G401.6 (cell line): ENCODE results near the gene PIK3CG.
"Not testable (repeated sequence)": the region's sequence is repeated elsewhere in the genome, so short reads cannot be mapped to it uniquely, and the experiment has no call there.

Experiments
- FAIRE-seq: peaks from 2 replicates; lab custom pipeline; 2012; peaks lifted over from hg19 to GRCh38; lab: Jason Lieb, UNC

PIK3CG gene

DNA sequence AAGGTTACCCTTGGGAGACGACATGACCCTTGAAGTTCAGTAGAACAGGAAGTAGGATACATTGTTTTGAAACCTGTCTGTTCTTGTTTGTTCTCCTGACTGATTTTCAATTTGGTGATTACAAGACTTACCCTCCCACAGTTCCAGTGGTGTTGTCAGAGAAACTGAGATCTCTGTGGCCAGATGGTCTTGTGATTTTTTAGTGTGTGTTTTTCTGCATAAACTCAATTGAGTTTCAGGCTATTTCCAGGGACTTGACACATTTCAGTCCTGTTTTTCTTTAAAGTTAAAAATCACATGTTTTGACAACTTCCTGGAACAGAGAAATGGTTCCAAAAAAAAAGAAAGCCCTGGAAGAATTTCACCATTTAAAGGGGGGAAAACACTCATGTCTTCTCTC is 22.3 kb downstream of the PIK3CG start:
- FAIRE-seq: no peak

DNA sequence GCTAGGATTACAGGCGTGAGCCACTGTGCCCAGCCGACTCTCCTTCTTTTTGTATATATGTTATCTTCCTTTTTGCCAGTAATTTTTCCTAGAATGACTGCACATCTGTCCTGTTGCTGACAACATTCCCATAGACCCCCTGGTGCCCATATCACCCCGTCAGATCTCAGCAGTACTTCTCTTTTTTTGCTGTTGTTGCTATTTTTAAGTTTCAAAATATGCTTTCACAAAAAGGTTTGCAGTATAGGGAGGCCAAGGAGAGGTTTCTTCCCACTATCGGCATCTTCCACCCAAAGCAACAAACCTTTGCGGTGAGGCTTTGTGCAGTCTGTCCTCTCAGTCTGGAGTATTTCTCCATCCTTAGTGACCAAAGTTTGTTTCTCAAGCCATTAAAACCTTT is 23.1 kb downstream of the PIK3CG start:
- FAIRE-seq: no peak

DNA sequence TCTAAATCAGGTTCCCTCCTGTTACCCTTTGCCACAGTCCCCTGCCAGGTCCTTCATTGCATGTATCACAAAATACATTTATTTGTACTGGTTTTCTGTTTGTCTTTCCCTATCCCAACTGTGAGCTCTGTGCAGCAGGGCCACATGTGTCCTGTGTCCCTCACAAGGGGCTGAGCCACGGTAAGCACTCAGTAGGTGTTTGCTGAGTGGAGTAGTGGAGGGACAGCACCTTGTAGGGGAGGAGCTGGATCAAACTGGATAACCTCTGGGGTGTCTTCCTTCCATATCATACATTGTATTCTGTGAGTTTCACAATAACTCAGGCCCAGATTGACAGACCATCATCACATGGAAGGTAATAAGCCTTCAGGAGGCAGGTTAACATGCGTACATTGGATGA is 25.9 kb downstream of the PIK3CG start:
- FAIRE-seq: no peak

DNA sequence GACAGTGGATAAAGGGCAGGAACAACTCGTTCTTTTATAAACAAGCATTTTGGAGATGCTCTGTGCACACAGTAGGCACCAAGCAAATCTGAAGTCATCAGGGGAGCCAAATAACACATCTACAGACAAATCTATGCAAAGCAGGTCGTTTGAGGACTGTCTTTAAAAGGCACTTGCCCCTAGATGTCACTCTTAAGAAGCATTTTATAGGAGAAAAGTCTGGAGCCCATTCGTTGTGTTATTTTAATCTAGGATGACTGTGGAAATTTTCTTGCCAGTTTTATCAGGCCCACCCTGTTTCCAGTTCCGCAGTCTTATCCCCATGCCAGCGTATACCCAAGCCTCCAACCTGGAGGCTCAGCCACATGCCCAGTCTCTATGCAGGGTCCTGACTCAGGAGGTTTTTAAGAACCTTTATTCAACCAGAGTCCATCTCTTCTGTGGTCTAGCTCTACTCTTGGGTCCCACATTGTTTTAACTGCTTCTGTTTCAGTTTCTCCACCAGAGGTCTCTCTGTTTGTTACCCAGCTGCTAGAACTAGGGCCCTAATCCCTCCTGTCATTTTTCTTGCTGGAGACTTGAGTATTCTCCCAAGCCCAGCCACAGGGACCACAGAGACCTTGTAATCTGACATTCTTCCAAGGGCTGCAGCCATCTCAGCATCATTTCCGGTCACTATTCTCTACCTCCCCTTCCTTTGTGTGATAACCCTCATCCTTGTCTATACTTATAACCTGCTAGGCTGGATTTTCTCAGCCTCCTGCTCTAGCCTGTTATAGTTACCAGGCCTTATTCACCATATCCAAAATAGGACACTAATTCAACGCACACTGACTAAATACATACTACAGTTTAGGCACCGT is 26.7 kb downstream of the PIK3CG start:
- FAIRE-seq: no peak

DNA sequence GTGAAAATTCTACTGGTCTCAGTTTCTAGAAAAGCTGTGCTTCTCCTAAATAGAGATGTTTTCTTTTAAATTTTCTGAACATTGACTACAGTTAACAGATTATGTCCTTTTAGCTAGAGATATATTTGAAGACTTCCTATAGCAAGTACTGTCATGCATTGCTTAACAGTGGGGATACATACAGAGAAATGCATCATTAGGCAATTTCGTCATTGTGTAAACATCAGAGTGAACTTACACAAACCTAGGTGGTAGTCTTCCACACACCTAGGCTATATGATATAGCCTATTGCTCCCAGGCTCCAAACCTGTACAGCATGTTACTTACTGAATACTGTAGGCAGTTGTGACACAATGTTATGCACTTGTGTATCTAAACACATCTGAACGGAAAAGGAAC is 28.5 kb downstream of the PIK3CG start:
- no peak for FAIRE-seq

DNA sequence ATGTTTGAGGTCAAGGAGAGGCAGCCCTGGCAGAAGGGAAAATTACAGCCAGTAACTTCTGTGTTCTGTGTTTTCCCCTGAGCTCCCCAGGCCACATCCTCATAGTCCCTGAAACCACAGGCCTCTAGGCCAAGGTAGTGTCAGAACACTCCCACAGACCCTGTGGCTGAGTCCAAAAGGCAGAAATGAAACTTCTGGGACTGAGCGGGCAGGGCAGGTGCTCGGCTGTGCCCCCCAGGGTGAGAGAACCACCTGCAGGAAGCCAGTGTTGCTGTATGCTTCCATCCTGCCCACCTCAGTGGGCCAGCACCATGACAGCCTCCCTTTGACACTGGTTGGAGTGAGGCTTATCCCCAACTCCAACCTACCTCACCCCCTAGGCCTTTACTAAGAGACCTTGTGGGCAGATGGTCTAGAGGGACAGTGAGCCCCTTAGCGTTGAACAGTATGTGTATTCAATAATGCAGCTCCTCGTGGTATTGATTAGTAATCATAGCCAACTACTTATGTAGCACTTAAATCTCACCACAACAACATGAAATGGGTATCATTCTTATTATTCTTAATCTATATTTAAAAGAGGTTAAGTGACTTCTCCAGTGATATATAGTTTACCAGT is 30.3 kb downstream of the PIK3CG start:
- FAIRE-seq: no peak

DNA sequence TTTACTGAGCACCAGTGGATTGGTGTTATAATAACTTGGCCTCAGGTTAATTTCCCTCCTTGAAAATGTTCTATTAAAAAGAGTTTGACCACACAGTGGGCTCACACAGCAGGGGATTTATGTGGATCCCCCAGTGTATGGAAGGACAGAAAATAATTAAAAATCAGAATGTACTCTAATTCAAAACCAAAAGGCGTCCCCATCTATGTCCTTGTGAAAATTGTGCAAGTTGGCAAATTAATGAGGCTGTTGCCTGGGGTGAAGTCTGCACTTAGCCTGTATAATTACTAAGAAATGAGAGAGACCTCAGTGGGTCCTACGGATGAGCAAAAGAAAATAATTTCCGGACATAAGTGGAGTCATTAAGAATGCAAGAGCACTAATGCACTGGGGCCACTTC is 31.1 kb downstream of the PIK3CG start:
- FAIRE-seq: no peak

DNA sequence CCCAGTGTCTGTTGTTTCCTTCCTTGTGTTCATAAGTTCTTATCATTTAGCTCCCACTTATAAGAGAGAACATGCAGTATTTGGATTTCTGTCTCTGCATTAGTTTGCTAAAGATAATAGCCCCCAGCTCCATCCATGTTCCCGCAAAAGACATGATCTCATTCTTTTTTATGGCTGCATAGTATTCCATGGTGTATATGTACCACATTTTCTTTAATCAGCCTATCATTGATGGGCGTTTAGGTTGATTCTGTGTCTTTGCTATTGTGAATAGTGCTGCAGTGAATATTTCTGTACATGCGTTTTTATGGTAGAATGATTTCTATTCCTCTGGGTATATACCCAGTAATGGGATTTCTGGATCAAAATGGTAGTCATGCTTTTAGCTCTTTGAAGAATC is 32.5 kb downstream of the PIK3CG start:
- not testable (repeated sequence) for FAIRE-seq

DNA sequence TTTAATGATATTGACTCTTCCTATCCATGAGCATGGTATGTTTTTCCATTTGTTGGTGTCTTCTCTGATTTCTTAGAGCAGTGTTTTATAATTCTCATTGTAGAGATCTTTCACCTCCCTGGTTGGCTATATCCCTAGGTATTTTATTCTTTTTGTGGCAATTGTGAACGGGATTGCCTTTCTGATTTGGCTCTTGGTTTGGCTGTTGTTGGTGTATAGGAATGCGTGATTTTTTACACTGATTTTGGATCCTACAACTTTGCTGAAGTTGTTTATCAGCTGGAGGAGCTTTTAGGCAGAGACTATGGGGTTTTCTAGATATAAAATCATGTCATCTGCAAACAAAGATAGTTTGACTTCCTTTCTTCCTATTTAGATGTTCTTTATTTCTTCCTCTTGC is 33.9 kb downstream of the PIK3CG start:
- FAIRE-seq: not testable (repeated sequence)

DNA sequence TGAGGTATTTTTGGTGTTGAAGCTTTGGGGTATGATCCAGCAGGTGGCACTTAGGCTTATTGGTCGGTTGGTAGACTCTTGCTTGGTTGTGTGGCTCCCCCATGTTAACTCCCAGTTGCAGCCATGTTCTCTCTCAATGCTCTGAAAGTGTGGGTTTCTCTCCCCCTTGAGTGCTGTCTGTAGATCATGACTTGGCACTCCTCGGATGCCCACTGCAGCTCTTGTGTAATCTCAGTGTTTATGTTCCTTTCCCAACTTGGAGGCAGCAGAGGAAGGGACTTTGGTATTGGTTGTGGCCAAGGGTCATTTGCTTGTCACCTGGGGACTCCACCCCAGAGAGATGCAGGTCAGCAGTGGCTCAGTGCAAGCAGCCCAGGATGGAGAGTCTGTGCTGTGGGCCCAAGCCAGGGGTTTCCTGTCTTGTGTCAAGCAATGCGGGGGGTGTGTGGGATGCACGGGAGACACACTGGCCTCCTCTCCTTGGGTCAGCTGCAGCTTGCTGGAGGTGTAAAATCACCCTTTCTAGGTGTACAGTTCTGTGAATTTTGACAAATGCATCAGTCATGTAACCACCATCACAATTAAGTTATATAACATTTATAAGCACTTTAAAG is 36.9 kb downstream of the PIK3CG start:
- FAIRE-seq: no peak

DNA sequence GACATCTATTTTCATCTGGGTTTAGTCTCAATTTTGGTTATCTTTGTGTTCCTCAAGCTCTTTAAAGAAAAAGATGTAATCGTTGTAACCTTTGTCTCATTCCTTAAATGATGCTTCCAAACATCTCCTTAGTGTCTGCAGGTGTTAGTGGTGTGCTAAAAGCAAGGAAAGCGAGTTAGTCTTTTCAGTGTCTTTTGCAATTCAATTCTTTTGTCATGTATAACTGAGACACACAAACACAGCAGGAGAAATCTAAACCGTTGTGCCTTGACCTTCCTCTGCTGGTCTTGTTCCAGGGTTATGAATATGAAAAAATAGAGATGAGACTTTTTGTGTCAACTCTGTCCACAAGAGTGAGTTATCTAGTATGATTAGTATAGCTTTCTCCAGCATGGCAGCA is 40.7 kb downstream of the PIK3CG start:
- FAIRE-seq: no peak

DNA sequence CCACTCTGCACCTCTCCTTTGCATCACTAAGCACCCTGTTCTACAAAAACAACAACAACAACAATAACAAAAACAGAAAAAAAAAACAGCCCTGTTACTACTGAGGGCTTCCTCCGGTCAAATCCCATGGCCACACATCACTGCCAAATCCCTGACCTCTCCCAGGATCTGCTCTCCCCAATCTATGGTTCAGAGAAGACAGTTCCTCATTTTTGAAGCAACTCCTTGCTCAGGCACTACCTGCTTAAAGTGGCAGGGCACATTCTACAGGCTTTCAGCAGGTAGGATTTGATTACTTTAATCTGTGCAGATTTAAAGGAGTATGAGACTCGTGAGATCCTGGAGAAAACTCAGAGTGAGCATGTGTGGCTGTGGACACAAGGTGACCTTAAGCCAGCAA is 46.9 kb downstream of the PIK3CG start:
- FAIRE-seq: no peak

DNA sequence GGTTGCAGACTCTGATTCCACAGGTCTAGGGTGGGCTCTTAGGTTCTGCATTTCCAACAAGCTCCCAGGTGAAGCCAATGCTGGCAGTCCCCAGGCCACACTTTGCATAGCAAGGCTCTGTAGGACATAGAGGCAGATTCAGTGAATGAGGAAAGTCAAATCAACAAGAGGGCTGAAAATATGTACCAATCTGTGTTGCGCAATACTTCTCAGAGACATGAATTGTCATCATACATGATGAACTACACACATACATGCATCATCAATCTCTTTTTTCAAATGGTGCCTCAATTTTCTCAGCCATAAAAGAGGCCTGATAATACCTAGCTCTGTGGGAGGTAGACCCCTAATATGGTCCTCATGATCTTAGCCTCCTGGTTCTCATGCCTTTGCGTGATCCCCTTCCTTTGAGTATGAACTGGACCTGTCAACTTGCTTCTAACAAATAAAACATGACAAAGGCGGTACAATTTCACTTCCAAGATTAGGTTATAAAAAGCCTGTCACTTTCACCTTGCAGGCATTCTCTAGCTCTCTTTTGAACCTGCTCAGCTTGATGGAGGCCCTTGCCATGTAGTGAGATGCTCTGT is 49.0 kb downstream of the PIK3CG start:
- no peak for FAIRE-seq

DNA sequence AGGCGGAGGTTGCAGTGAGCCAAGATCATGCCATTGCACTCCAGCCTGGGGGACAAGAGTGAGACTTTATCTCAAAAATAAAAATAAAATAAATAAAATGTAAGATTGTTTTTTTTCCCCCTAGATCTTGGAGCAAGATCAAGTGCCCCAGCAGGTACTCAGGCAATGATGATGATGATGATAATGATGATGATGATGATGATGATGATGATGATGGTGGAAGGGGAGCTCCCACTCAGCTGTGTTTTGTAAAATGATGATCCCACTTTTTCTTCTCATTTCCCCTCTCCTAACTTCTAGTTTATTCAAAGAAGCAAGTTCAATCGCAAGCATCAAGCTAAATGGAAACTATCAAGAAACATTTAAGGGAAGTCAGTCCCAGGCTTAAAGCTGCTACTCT is 50.3 kb downstream of the PIK3CG start:
- FAIRE-seq: no peak

DNA sequence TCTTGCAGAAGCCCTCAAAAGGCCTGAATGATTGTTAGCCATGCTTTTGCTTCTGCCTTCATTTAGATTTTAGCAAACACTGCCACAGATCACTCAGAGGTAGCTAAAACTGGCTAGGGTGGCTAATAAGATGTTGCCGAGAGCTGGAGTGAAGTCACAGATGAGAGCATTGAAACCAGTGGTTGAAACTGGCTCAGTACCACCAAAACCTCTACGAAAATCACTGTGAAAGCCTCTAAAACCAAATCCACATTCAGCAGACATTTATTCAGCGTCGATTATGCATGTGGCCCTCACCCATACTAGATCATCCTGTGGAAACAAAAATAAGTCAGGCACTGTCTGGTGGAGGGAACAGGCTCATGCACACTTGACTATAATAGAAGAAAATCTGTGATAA is 50.8 kb downstream of the PIK3CG start:
- no peak for FAIRE-seq

DNA sequence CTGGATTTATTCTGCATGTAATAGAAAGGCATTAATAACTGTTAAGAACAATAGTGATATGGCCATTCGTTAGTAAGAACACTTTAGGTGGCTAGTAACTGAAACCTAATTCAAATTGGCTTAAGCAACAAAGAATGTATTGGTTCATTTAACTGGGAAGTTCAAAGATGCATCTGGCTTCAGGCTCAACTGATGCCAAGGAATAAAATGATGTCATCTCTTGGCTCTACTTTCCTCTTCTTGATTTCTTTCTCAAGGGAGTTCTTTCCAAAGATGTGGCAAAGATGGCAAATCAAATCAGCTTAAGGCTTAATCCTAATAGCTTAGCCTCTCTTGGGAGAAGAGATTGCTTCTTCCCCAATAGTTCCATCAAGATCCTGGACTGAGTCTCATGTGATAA is 51.6 kb downstream of the PIK3CG start:
- no peak for FAIRE-seq

DNA sequence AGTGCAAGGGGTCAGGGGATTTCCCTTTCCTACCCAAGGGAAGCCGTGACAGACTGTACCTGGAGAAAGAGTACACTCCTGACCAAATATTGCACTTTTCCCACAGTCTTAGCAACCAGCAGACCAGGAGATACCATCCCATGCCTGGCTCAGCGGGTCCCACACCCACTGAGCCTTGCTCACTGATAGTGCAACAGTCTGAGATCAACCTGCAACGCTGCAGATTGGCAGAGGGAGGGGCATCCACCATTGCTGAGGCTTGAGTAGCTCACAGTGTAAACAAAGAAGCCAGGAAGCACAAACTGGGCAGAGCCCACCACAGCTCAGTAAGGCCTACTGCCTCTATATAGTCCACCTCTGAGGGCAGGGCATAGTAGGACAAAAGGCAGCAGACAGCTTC is 53.9 kb downstream of the PIK3CG start:
- FAIRE-seq: no peak

DNA sequence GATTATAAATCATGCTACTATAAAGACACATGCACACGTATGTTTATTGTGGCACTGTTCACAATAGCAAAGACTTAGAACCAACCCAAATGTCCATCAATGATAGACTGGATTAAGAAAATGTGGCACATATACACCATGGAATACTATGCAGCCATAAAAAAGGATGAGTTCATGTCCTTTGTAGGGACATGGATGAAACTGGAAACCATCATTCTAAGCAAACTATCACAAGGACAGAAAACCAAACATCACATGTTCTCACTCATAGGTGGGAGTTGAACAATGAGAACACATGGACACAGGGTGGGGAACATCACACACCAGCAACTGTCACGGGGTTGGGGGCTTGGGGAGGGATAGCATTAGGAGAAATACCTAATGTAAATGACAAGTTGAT is 59.4 kb downstream of the PIK3CG start:
- not testable (repeated sequence) for FAIRE-seq

DNA sequence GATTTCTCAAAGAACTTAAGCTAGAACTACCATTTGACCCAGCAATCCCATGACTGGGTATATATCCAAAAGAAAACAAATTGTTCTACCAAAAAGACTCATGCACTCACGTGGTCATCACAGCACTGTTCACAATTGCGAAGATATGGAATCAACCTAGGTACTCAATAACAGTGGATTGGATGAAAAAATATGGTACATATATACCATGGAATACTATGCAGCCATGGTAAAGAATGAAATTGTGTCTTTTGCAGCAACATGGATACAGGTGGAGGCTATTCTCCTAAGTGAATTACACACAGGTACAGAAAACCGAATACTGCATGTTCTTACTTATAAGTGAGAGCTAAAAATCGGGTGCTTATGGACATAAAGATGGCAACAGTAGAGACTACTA is 61.8 kb downstream of the PIK3CG start:
- no peak for FAIRE-seq

DNA sequence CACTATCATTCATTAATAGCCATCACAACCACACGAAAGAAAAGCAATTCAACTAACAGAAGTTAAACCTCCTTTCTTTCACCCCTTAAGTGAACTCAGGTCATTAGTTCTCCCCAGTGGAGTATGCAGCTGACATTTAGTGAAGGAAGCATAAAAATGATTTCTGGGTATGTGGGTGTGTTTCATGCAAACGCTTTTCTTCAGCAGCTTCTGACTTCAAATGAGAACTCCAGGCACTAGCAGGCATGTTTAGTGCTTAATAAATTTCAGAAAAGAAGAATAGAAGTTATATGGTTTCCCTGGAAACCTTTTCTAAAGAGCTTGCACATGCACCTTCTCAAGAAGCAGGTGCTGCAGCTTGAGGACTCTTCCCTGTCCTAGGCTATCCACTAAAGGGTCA is 62.5 kb downstream of the PIK3CG start:
- no peak for FAIRE-seq

DNA sequence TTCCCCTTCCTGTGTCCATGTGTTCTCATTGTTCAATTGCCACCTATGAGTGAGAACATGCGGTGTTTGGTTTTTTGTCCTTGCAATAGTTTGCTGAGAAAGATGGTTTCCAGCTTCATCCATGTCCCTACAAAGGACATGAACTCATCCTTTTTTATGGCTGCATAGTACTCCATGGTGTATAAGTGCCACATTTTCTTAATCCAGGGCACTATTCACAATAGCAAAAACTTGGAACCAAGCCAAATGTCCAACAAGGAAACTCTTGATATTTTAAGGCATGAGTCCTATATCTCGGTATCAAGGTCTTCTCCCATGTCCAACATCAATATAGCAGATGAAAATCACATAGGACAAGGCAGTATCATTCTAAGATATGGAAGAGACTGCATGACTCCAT is 64.5 kb downstream of the PIK3CG start:
- FAIRE-seq: not testable (repeated sequence)

DNA sequence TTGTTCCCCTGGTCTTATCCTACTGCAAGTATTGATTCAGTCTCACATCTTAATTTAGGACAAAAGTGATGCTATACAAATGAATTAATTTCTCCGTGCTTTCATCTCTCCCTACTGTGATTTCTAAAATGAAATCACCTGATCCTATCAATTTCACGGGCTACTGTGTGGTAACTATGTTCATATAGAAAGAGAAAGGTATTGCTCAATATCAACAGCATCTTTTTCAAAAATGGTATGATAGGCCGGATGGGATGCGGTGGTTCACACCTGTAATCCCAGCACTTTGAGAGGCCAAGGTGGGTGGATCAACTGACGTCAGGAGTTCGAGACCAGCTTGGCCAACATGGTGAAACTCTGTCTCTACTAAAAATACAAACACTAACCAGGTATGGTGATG is 71.2 kb downstream of the PIK3CG start:
- FAIRE-seq: no peak

DNA sequence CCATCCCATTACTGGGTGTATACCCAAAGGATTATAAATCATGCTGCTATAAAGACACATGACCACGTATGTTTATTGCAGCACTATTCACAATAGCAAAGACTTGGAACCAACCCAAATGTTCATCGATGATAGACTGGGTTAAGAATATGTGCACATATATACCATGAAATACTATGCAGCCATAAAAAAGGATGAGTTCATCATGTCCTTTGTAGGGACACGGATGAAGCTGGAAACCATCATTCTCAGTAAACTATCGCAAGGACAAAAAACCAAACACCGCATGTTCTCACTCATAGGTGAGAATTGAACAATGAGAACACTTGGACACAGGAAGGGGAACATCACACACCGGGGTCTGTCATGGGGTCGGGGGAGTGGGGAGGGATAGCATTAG is 73.0 kb downstream of the PIK3CG start:
- not testable (repeated sequence) for FAIRE-seq
